ENCODE measurements around the gene SUPT7L.

GRCh38 chr2:27667446-27667845 lies 4.0 kb upstream of the SUPT7L start:
- no peak for TF ChIP-seq ZNF280C (tag by site-specific recombination; IDR thresholded peaks at IDR 0.05)
- no peak for TF ChIP-seq SETDB1 (IDR thresholded peaks at IDR 0.05; ENCODE audit: insufficient read length, low read length)
- TF ChIP-seq REST (tag by site-specific recombination; IDR thresholded peaks at IDR 0.05) = no peak
- TF ChIP-seq CTCF (tag by site-specific recombination; IDR thresholded peaks at IDR 0.05) = no peak
- no peak for TF ChIP-seq TCF7L2 (IDR thresholded peaks at IDR 0.05; ENCODE audit: borderline replicate concordance, low read depth, low read length)
- TF ChIP-seq ZNF138 (tag by site-specific recombination; IDR thresholded peaks at IDR 0.05; ENCODE audit: borderline replicate concordance) = no peak

All from HEK293 (cell line).